Smooth muscle cell (in vitro differentiated cells): Measurements from ENCODE around the gene FTSJ3. TPM values are rescaled to one million over a fixed set of nuclear protein-coding genes. Genes with fewer than 3 reads are reported as not detected.

Experiments
- DNase-seq: peaks from one replicate; lab custom pipeline; 2025; ENCODE audit not compliant: unreplicated experiment; lab: John Stamatoyannopoulos, UW
- H2AFZ ChIP-seq: fragments of 200-600 bp; sonication (generic); 2 replicates; pipeline ENCODE4 v1.6.0; 2016; ENCODE audit warnings: antibody characterized with exemption, low read depth, mild to moderate bottlenecking
- H3F3A ChIP-seq: fragments of 200-600 bp; sonication (generic); 2 replicates; pipeline ENCODE4 v1.6.0; 2017; ENCODE audit warnings: antibody characterized with exemption, low read depth
- H3K27ac ChIP-seq: fragments of 200-600 bp; sonication (generic); 2 replicates; pipeline ENCODE4 v1.5.1; 2016; ENCODE audit warnings: low read depth, mild to moderate bottlenecking
- H3K27me3 ChIP-seq: fragments of 200-600 bp; sonication (generic); 2 replicates; pipeline ENCODE4 v1.6.1; 2016; ENCODE audit warnings: low read depth, mild to moderate bottlenecking
- H3K36me3 ChIP-seq: fragments of 200-600 bp; sonication (generic); 2 replicates; pipeline ENCODE4 v1.5.1; 2016; ENCODE audit warnings: low read depth
- H3K4me1 ChIP-seq: fragments of 200-600 bp; sonication (generic); 2 replicates; pipeline ENCODE4 v1.5.1; 2016; ENCODE audit warnings: low read depth
- H3K4me2 ChIP-seq: fragments of 200-600 bp; sonication (generic); 2 replicates; pipeline ENCODE4 v1.6.0; 2016; ENCODE audit warnings: mild to moderate bottlenecking
- H3K4me3 ChIP-seq: fragments of 200-600 bp; sonication (generic); 2 replicates; pipeline ENCODE4 v1.5.1; 2016; ENCODE audit warnings: mild to moderate bottlenecking
- H3K79me2 ChIP-seq: fragments of 200-600 bp; sonication (generic); 2 replicates; pipeline ENCODE4 v1.6.0; 2016; ENCODE audit warnings: low read depth, mild to moderate bottlenecking
- H3K9ac ChIP-seq: fragments of 200-600 bp; sonication (generic); 2 replicates; pipeline ENCODE4 v1.6.0; 2016; ENCODE audit warnings: low read depth
- H3K9me3 ChIP-seq: fragments of 200-600 bp; sonication (generic); replicated peaks from 2 replicates; pipeline ENCODE4 v1.5.1; 2016; ENCODE audit warnings: low read depth
- H4K20me1 ChIP-seq: fragments of 200-600 bp; sonication (generic); 2 replicates; pipeline ENCODE4 v1.6.0; 2016; ENCODE audit warnings: low read depth
- CTCF ChIP-seq: fragments of 200-600 bp; sonication (generic); IDR thresholded peaks from 2 replicates; pipeline ENCODE4 v1.5.1; 2017; ENCODE audit warnings: borderline replicate concordance, mild to moderate bottlenecking, antibody characterized with exemption; ENCODE audit not compliant: insufficient read depth, poor library complexity, severe bottlenecking
- WGBS: methylation state at CpG from one replicate; pipeline ENCODE4 v1.1.7; 2016; ENCODE audit warnings: low lambda C conversion rate; 5-methylcytosine and 5-hydroxymethylcytosine counted together
- polyA plus RNA-seq: library from polyadenylated mRNA; unstranded; fragments of >200 nt; fragmentation: Nextera tagmentation; extraction: Ambion mirVana; gene quantifications from 2 replicates; pipeline ENCODE4 v1.2.1, GENCODE V29; 2016
- total RNA-seq: library from RNA; depleted of rRNA; stranded (reverse); fragments of >200 nt; gene quantifications from 2 replicates; pipeline ENCODE4 v1.2.3, GENCODE V29; 2014

Gene FTSJ3
- total and polyA plus RNA-seq, 2 experiments from 2014 or later, result 21.9 to 46.8 TPM

GRCh38 chr17:63841350-63842172 is 14.1 kb upstream of the FTSJ3 start:
- peak overlapping the region; percentile 61 for H3K27ac ChIP-seq
- peak overlapping the region; percentile 71 for H3K9ac ChIP-seq
- H3K4me3 ChIP-seq, result peak overlapping the region; percentile 71
- TF ChIP-seq CTCF, result no peak
- no peaks in the 10 kb centered on the region for H3K27me3 ChIP-seq
- H3K9me3 ChIP-seq, result no peaks in the 10 kb centered on the region
- peaks cover 56% of the 10 kb centered on the region for H3K79me2 ChIP-seq
- peak overlapping the region; percentile 93 for H3K4me2 ChIP-seq
- peak; percentile 33 for DNase-seq
- 10% methylated on average over 26 of the region's 26 CpGs for WGBS
- peaks cover 18% of the 10 kb centered on the region for H3K4me1 ChIP-seq
- peaks cover 50% of the 10 kb centered on the region for H4K20me1 ChIP-seq
- H2AFZ ChIP-seq, result peak overlapping the region; percentile 56
- no peaks in the 10 kb centered on the region for H3K36me3 ChIP-seq
- H3F3A ChIP-seq, result peaks cover 10% of the 10 kb centered on the region

- no peak overlapping the region for H2AFZ ChIP-seq
- H3K9ac ChIP-seq, result peak overlapping the region; percentile 22
- no peak for TF ChIP-seq CTCF
- peaks cover 18% of the 10 kb centered on the region for H3K4me1 ChIP-seq
- H3K4me3 ChIP-seq, result peak overlapping the region; percentile 71
- H4K20me1 ChIP-seq, result peaks cover 50% of the 10 kb centered on the region
- peak overlapping the region; percentile 61 for H3K27ac ChIP-seq
- no peak for DNase-seq
- no peaks in the 10 kb centered on the region for H3K27me3 ChIP-seq
- H3K4me2 ChIP-seq, result peak overlapping the region; percentile 93
- no peaks in the 10 kb centered on the region for H3K9me3 ChIP-seq
- H3F3A ChIP-seq, result peaks cover 10% of the 10 kb centered on the region
- peaks cover 63% of the 10 kb centered on the region for H3K79me2 ChIP-seq
- H3K36me3 ChIP-seq, result no peaks in the 10 kb centered on the region
- 84% methylated on average over 4 of the region's 4 CpGs for WGBS
These were observed 13.3 kb upstream of the FTSJ3 start for GRCh38 chr17:63840591-63841349.

DNA sequence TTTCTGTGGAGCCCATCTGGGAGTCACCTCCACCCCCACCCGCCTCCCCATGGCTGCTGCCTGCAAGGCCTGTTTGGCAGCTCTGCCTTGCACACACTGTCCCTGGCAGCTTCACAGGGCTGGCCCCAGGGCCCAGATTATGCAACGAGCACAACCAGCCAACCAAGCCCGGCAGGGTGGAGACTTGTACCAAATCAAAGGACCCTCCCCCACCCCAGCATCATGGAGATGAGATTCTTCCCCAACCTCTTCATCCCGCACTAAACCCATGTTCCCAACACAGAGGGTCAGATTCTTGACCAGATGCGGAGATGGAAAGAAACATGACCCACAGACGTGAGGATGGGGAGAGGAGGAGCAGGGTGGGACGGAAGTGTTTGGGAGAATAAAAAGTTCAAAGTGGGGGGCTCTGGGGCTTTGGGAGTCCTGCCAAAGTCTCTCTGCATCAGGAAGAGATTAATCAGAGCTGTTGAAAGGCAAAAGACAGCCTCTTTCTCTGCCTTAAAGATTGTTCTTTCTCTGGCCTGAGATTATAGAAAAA is 11.2 kb upstream of the FTSJ3 start:
- DNase-seq, result no peak
- Histone ChIP-seq H3K4me3 (no peak overlapping the region), H3K9ac (no peak overlapping the region)

More for the DNA sequence above, 11.2 kb upstream of the FTSJ3 start:
- H3K9me3 ChIP-seq, result no peaks in the 10 kb centered on the region
- H4K20me1 ChIP-seq, result peaks cover 56% of the 10 kb centered on the region
- H3K4me1 ChIP-seq, result peaks cover 18% of the 10 kb centered on the region
- H3K27ac ChIP-seq, result no peak overlapping the region
- no peaks in the 10 kb centered on the region for H3K36me3 ChIP-seq
- H2AFZ ChIP-seq, result no peak overlapping the region
- WGBS, result 64% methylated on average over 7 of the region's 7 CpGs
- H3K27me3 ChIP-seq, result no peaks in the 10 kb centered on the region
- peaks cover 63% of the 10 kb centered on the region for H3K79me2 ChIP-seq
- no peak overlapping the region for H3K4me2 ChIP-seq
- H3F3A ChIP-seq, result peaks cover 10% of the 10 kb centered on the region
- no peak for TF ChIP-seq CTCF
